ENCODE measurements around the gene C7orf25.

GRCh38 chr7:42961170-42961569 is 49.3 kb upstream of the C7orf25 start:
- TF ChIP-seq, protein P1, sequence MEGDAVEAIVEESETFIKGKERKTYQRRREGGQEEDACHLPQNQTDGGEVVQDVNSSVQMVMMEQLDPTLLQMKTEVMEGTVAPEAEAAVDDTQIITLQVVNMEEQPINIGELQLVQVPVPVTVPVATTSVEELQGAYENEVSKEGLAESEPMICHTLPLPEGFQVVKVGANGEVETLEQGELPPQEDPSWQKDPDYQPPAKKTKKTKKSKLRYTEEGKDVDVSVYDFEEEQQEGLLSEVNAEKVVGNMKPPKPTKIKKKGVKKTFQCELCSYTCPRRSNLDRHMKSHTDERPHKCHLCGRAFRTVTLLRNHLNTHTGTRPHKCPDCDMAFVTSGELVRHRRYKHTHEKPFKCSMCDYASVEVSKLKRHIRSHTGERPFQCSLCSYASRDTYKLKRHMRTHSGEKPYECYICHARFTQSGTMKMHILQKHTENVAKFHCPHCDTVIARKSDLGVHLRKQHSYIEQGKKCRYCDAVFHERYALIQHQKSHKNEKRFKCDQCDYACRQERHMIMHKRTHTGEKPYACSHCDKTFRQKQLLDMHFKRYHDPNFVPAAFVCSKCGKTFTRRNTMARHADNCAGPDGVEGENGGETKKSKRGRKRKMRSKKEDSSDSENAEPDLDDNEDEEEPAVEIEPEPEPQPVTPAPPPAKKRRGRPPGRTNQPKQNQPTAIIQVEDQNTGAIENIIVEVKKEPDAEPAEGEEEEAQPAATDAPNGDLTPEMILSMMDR (IDR thresholded peaks at IDR 0.05; ENCODE audit: low read length) = no peak
- TF ChIP-seq EZH2phosphoT487 (IDR thresholded peaks at IDR 0.05; ENCODE audit: low read length) = no peak
- no peak for TF ChIP-seq EZH2 (optimal IDR thresholded peaks at IDR 0.05; ENCODE audit: low read depth, low read length)

Measured in MM.1S (cell line).